ENCODE data around the gene CELF5.
"Not testable (repeated sequence)": the region's sequence is repeated elsewhere in the genome, so short reads cannot be mapped to it uniquely, and the experiment has no call there.

The CELF5 gene

DNA sequence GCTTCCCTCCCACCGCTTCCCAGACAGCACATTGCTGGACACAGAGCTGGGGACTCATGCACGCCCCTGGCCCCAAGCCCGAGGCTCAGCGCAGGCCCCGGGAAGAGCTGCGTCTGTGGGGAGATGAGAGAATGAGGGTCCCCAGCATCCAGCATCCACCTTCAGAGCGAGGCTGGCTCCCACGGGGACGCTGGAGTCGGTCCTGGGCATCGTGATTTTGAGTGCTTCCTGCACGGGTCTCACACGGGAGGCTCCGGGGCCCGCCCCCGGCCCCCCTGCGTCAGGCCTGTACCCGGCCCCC lies 34.0 kb upstream of the CELF5 start:
- DNase-seq (ENCODE audit: low spot score) = no peak

DNA sequence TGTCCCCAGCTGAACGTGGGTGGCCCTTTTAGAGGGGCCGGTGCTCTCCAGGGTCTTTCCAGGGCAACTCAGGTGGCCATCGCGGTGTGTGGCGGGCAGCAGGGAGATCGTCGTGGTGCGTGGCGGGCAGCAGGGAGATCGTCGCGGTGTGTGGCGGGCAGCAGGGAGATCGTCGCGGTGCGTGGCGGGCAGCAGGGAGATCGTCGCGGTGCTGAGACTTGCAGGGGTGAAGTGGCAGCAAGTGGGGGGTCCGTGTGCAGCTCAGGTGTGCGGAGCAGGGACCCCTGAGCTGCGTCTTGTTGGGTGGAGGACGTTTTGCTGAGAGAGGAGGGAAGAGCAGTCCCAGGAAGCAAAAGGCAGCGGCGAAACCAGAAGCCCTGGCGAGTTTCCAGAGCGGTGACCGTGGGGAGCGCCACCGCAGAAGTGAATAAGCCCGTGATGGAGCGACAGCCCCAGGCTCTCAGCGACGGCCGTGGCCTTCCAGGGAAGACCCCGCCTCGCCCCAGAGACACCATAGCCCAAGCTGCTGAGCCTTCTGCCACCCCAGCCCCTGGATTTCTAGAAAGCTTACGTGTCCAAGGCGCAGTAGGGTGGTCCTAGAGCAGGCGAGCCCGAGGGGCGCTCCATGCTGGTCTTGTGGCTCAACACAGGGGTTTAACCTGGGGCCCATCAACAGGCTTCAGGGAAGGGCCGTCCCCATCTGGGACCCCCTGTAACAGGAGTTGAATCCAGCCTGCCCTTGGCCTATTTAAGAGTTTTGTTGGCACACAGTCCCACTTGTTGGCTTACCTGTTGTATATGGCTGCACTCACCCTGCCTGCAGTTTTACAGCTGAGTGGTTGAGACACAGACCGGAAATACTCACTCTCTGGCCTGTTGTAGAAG lies 33.3 kb upstream of the CELF5 start:
- no peak for DNase-seq (ENCODE audit: low spot score)

DNA sequence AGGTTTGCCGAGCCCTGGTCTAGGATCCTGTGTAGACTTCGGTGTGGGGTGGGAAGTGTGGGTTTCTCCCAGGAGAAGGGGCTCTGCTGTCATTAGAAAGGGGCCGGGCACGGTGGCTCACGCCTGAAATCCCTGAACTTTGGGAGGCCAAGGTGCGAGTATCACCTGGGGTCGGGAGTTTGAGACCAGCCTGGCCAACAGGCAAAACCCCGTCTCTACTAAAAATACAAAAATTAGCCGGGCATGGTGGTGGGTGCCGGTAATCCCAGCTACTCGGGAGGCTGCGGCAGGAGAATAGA lies 32.7 kb upstream of the CELF5 start:
- DNase-seq (ENCODE audit: low spot score) = not testable (repeated sequence)

DNA sequence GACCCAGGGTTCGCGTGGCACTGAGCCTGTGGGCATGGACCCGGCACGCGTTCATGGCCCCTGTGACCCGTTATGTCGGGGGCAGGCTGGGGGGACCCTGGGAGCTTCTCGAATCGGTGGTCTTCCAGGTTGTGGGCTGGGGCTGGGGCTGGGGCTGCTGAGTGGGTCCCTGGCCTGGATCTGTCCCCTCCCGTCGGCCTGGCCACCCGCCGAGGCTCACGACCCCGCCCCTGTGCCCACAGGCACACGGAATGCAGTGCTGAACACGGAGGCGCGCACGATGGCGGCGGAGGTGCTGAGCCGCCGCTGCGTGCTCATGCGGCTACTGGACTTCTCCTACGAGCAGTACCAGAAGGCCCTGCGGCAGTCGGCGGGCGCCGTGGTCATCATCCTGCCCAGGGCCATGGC lies 32.2 kb upstream of the CELF5 start:
- no peak for DNase-seq (ENCODE audit: low spot score)

DNA sequence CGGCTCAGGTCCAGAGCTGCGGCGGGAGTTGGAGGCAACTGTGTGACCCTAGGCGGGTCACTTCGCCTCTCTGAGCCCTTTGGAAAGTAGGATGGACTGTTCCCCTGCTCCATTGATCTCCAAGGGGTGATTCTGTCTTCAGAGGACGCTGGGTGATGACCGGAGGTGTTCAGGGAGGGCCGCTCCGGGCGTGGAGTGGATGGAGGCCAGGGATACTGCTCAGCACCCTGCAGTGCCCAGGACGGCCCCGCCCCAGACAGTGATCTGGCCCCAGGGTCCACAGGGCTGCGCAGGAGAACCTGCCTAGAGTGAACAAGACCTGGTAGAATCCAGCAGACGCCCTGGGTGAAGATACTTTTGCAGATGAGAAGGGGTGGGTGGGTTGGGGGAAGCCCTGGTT lies 31.8 kb upstream of the CELF5 start:
- DNase-seq (ENCODE audit: low spot score) = no peak

DNA sequence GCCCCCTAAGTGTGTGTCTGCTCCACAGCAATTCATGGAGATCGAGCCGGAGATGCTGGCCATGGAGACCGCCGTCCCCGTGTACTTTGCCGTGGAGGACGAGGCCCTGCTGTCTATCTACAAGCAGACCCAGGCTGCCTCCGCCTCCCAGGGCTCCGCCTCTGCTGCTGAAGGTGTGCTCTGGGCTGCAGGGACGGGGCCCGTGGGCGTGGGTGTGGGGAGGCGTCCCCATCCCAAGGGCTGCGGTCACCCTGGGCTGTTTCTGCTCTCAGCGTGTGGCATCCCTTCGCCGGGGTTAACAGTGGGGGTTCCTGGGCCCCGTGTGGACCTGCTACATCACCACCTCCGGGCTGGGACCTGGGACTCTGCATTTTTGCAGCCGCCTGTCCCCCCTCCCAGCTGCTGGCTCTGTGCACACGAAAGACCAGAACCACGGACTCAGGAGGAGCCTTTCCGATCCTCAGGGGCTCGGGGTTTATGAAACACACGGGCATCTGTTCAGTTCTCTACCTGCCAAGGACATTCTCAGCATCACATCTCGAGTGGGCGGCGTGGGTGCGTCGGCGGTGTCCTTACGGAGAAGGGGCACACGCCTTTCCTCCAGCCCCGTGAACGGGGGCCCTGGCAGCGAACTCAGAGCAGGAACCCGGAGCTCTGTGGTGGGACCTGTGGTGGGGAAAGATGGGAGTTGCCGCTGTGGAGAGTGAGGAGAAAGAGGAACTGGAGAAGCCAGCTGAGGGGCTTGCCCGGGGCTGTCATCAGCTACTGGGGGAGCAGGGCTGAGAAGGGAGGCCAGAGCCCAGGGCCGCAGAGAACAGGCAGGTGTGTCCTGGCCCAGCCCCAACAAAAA lies 31.0 kb upstream of the CELF5 start:
- no peak for DNase-seq (ENCODE audit: low spot score)

DNA sequence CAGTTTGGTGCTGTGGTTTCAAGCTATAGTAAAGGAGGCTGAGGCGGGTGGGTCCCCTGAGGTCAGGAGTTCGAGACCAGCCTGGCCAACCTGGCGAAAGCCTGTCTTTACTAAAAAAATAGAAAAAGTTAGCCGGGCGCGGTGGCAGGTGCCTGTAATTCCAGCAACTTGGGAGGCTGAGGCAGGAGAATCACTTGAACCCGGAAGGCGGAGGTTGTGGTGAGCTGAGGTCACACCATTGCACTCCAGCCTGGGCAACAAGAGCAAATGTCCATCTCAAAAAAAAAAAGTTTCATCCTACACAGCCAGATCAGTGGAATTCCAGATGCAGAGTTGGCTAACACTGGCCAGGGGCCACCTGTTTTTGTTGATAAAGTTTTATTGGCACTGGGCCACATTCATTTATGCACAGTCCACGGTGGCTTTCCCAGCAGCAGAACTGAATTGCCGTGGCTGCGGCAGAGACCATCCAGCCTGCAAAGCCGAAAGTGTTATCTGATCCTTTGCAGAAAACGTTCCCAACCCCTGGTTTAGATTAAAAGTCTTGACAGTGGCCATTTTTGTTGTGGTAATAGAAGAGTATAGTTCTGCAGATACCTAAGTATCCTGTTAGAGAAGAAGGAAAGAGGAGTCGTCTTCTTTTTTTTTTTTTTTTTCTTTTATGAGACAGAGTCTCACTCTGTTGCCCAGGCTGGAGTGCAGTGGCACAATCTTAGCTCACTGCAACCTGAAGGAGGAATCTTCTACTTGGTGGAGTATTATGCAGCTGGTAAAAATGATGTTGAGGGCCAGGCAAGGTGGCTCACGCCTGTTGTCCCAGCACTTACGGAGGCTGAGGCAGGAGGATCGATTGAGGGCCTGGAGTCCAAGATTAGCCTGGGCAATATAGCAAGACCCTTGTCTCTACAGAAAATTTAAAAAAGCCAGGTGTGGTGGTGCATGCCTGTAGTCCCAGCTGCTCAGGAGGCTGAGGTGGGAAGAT lies 30.1 kb upstream of the CELF5 start:
- DNase-seq (ENCODE audit: low spot score) = no peak

DNA sequence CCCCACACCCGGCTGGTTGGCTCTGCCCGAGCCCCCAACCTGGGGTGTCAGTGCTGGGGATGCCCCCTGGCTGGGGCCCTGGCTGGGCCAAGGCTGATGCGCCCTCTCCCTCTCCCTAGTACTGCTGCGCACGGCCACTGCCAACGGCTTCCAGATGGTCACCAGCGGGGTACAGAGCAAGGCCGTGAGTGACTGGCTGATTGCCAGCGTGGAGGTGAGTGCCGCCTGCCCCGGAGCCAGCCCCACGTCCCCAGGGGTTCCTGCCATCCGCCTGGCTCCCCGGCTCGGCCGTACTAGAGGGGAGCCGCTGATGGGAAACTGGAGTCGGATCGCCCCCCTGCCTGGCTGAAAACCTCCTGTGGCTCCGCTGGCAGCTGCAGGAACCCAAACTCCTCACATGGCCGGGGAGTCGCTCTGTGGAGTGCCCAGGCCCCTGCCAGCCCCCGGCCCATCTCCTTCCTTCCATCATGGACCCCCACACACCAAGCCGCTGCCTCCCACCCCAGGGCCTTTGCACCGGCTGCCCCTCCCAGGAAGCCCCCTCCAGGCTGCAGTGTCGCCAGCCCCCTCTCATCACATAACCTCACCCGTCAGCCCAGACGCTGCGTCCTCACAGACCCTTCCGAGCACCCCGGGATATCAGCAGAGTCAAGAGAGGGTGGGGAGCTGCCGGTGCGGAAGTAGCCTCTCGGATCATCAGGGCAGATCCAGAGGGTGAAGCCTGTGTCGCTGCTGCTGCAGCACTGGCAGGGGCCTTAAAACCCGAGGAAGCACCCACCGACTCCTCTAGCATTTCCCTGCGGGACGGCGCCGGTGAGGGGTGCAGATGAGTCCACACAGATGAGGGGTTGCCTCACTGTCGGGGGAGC lies 28.2 kb upstream of the CELF5 start:
- no peak for DNase-seq (ENCODE audit: low spot score)

DNA sequence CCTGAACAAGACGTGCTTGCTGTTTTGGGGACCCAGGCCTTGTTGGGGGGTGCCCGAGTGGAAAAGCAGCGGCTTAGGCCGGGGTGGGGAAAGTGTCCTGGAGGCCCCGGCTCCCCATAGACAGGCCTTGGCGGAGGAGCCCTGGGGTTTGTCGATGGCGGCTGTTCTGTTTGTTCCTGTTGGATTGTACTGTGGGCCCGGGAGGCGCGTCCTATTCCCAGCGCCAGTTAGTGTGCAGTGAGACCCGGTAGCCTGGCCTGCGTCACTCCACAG lies 27.6 kb upstream of the CELF5 start:
- DNase-seq (ENCODE audit: low spot score) = no peak

DNA sequence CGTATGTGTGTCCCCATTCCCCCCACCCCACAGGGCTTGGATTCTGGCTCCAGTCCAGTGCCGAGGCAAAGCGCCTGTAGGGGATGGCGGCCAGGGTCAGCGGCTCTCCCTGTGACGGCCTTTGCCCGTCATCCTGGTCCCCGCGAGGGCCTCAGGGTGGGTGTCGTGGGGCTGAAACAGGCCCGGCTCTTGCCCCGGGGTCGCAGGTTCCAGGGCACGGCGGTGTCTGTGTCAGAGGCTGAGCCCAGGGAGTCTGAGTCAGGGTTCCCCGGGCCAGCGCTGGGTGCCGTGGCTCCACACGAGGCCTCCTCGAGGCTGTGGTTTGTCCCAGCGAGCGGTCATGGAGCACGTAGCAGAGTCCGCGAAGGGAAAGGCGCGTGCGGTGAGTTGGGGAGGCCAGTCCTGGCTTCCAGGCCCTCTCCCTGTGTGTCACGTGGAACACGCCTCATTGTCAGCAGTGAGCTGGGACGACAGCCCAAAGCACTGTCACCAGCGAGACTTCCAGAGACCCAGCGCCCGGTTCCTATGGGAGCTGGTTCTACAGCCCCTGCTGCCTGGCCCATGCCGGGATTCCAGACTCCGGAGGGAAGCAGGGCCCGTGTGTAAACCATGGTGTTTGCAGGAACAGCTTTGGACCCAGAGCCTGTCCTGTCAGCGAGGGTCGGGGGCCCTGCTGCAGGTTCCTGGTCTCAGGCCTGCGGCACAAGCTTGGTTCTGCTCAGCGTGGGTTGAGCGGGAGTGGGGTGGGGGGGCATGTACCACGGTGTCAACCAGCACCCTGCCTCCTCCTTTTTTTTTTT lies 25.4 kb upstream of the CELF5 start:
- no peak for DNase-seq (ENCODE audit: low spot score)

DNA sequence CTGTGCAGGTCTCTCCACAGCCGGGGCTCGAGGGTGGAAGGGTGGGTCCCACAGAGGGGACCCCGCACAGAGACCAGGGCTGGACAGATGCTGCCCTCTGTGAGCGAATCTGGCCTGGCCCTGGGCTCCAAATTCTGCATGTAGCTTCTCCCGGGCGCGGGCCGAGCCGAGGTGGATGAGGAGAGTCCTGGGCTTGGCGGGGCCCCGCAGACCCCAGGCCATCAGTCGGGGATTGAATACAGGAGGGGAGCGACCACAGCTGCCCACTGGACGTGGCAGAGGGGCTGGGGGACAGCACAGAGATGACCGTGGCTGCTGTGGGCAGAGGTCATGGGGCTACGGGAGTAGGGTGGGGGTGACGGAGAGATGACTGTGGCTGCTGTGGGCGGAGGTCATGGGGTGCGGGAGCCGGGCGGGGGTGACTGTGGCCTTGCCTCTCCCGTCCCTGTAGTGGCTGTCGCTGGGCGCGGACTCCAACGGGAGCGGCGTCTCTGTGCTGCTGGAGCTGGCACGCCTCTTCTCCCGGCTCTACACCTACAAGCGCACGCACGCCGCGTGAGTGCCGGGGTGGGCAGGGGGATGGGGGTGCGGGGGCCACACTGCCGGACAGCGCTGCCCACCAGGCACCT lies 23.3 kb upstream of the CELF5 start:
- DNase-seq (ENCODE audit: low spot score) = no peak

DNA sequence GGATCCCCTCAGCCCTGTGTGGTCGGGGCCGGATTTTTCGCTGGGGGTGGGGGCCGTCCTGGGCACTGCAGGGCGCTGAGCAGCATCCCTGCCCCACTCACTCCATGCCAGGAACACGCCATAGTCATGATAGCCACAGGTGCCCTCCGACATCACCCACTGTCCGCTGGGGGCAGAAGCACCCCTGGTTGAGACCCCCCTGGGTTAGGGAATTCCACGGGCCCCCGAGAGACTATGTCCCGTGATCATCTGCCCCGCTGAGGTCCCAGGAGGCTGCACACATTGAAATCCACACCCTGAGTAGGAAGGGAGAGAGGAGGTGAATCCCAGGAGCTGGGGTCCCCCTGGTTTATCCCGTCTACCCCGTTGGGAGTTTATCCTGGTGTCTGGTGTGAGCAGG lies 22.6 kb upstream of the CELF5 start:
- DNase-seq (ENCODE audit: low spot score) = no peak

DNA sequence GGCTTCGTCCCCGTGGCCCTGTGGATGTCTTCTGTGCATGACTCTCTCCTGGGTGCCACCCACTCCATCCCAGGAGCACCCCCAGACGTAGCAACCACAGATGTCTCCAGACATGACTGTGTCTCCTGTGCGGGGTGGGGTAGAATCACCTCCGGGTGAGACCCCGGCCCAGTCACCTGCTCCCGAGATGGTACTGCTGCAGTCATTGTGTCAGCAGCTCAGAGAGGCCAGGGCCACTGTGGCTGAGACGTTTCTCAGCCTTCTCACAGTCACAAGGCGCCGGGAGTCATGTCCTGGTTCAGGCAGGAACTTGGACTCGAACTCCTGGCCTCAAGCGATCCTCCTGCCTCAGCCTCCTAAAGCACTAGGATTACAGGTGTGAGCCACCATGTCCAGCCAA lies 22.1 kb upstream of the CELF5 start:
- no peak for DNase-seq (ENCODE audit: low spot score)

DNA sequence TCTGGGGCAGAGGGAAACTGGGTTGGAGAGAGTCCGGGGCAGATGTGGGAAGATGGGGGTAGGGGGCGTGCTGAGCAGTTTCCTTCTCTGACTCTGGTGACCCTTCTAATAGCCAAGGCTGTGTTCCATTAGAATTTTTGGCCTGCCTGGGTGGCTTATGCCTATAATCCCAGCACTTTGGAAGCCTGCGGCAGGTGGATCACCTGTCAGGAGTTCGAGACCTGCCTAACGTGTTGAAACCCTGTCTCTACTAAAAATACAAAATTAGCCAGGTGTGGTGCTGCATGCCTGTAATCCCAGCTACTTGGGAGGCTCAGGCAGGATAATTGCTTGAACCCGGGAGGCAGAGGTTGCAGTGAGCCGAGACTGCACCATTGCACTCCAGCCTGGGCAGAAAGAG lies 21.6 kb upstream of the CELF5 start:
- DNase-seq (ENCODE audit: low spot score) = not testable (repeated sequence)

DNA sequence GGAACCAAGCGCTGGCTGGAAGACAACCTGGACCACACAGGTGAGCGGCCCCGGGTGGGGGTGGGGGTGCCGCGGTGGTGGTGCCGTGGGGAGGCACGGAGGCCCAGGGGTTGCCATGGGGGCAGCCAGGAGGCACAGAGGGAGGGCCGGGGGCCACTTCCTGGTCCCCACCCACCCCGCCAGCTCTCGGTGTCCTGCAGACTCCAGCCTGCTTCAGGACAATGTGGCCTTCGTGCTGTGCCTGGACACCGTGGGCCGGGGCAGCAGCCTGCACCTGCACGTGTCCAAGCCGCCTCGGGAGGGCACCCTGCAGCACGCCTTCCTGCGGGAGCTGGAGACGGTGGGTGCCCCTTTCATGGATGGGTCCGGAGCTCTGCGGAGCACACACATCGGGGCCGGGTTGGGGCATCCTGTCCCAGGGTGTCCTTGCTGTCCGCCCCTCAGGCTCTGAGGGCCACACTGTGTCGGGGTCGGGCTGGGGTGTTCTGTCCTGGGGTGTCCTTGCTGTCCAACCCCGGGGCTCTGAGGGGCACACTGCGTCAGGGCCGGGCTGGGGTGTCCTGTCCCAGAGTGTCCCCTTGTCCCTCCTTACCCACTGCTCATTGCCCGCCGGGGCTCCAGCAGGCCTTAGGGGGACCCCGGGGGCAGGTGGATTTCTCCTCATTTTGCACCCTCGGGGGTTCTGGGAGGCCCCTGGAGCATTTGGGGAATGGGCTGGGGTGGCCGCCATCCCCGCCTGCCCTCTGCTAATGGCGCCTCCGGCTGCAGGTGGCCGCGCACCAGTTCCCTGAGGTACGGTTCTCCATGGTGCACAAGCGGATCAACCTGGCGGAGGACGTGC lies 20.4 kb upstream of the CELF5 start:
- DNase-seq (ENCODE audit: low spot score) = no peak

DNA sequence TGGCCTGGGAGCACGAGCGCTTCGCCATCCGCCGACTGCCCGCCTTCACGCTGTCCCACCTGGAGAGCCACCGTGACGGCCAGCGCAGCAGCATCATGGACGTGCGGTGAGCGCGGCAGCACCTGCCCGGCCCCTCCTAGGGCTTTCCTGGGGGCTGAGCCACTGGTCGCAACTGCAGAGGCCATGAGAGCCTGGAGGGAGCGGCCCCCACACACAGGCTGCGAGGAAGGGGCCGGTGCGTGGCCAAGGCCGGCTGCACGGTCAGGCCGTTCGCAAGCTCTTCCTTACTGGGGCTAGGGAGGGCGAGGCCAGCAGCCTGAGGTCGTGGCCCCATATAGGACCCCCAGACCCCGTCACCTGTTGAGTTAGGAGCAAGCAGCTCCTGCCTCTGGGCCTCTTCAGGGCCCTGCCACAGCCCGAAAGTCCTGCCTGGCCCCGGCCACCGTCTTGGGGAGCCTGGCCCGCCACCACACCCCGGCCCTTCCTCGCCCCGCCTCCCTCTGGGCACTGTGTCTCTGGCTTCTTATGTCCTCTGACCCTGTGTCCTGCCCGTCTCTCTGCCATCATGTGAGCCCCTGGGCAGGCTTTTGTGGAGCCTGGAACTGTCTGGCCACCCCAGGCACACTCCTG lies 19.7 kb upstream of the CELF5 start:
- no peak for DNase-seq (ENCODE audit: low spot score)

DNA sequence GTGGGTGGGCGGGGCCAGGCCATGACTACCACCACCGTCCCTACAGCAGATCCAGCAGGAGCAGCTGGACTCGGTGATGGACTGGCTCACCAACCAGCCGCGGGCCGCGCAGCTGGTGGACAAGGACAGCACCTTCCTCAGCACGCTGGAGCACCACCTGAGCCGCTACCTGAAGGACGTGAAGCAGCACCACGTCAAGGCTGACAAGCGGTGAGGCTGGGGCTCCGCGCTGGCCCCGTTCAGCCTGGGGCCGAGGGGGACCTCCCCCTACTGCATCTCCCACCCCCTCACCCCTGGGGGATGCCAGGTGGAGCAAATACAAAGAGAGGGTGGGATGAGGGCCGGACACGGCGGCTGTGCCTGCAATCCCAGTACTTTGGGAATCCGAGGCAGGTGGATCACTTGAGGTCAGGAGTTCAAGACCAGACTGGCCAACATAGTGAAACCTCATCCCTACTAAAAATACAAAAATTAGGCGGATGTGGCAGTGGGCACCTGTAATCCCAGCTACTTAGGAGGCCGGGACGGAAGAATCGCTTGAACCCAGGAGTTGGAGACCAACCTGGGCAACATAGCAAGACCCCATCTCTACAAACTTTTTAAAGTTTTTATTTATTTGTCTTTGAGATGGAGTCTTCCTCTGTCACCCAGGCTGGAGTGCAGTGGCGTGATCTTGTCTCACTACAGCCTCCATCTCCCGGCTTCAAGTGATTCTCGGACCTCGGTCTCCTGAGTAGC lies 18.1 kb upstream of the CELF5 start:
- DNase-seq (ENCODE audit: low spot score) = no peak
